Breast epithelium (tissue), 4 donors: ENCODE measurements around the gene TMEM212. TPM values are rescaled to one million over a fixed set of nuclear protein-coding genes. Genes with fewer than 3 reads are reported as not detected.
A peak's percentile ranks its signal among the peaks of the same experiment; 100 is the strongest.
"Not testable (repeated sequence)": the region's sequence is repeated elsewhere in the genome, so short reads cannot be mapped to it uniquely, and the experiment has no call there.

ENCODE experiments used
- DNase-seq, 2 donors: peaks; one replicate each; pipeline ENCODE4 v3.0.0-alpha.2; 2019; ENCODE audit warnings: low spot score in 2 of 2
- H3K27ac ChIP-seq, 2 donors: fragments of 200-600 bp; sonication (generic) in 1 of 2; one replicate each; pipeline ENCODE4 v1.5.1; 2016 to 2019; ENCODE audit warnings: mild to moderate bottlenecking in 1 of 2
- H3K27me3 ChIP-seq, 2 donors: fragments of 200-600 bp; sonication (generic) in 1 of 2; one replicate each; pipeline versions ENCODE4 v1.5.1 to v1.6.0; 2017 to 2019; ENCODE audit warnings: control low read depth in 1 of 2, mild to moderate bottlenecking in 1 of 2
- H3K36me3 ChIP-seq: fragments of 200-600 bp; one replicate; pipeline ENCODE4 v1.5.1; 2019
- H3K4me1 ChIP-seq, 2 donors: fragments of 200-600 bp; sonication (generic); one replicate each; pipeline ENCODE4 v1.5.1; 2016 to 2019; ENCODE audit warnings: control low read depth in 1 of 2
- H3K4me3 ChIP-seq, 3 donors: fragments of 200-600 bp; sonication (generic); 1 replicate in 2 of 3; 2 replicates in 1 of 3; pipeline ENCODE4 v1.5.1; 2016 to 2019; ENCODE audit warnings: mild to moderate bottlenecking in 3 of 3, moderate library complexity in 2 of 3
- H3K9me3 ChIP-seq, 2 donors: fragments of 200-600 bp; sonication (generic) in 1 of 2; one replicate each; pipeline ENCODE4 v1.5.1; 2016 to 2019; ENCODE audit warnings: control low read depth in 1 of 2
- CTCF ChIP-seq, 3 donors: fragments of 450-650 bp; IDR thresholded peaks; one replicate each; pipeline ENCODE4 v1.5.1; 2016 to 2017; ENCODE audit warnings: antibody characterized with exemption in 3 of 3, mild to moderate bottlenecking in 3 of 3, moderate library complexity in 3 of 3
- POLR2A ChIP-seq: fragments of 450-650 bp; IDR thresholded peaks from one replicate; pipeline ENCODE4 v1.6.1; 2016; ENCODE audit warnings: antibody characterized with exemption, mild to moderate bottlenecking, moderate library complexity
- POLR2AphosphoS5 ChIP-seq, 3 donors: sonication (generic); formaldehyde crosslinking; IDR thresholded peaks; one replicate each; pipeline ENCODE4 v1.6.1; 2017; ENCODE audit warnings: antibody characterized with exemption in 3 of 3
- intact Hi-C: fragments of 100-400 bp; cut with DNase I; formaldehyde crosslinking; loops from one replicate; pipeline ENCODE4 v1.15.1; 2023; ENCODE audit warnings: low total_unique reads
- total RNA-seq, 3 donors: library from RNA; depleted of rRNA; stranded (reverse); fragments of >200 nt; gene quantifications; one replicate each; pipeline ENCODE4 v1.1.0, GENCODE V29; 2016

TMEM212 gene
- total RNA-seq, 3 donors from 2014 or later, result 1.3 TPM; not detected in 2

- Histone ChIP-seq H3K27me3 (no peaks in the 10 kb centered on the region), H3K4me3 (peak overlapping the region in 2 of 3 donors; percentile 67 to 77), H3K4me1 (no peaks in the 10 kb centered on the region), H3K36me3 (no peaks in the 10 kb centered on the region), H3K9me3 (no peaks in the 10 kb centered on the region), H3K27ac (peak overlapping the region; percentile 93 to 94)
- DNase-seq, result no peak
- peak; percentile 44 to 82 (median 52) for TF ChIP-seq POLR2AphosphoS5 (IDR thresholded peaks at IDR 0.05)
- TF ChIP-seq CTCF (IDR thresholded peaks at IDR 0.05), result no peak
- TF ChIP-seq POLR2A, result no peak
- intact Hi-C loops, result no loop called here
These were observed 31.7 kb upstream of the TMEM212 start for GRCh38 chr3:171811295-171811912.

GRCh38 chr3:171811913-171812335 lies 31.2 kb upstream of the TMEM212 start:
- H3K4me3 ChIP-seq, result no peak overlapping the region
- intact Hi-C loops, result no loop called here
- H3K27me3 ChIP-seq, result no peaks in the 10 kb centered on the region
- H3K9me3 ChIP-seq, result no peaks in the 10 kb centered on the region
- no peaks in the 10 kb centered on the region for H3K36me3 ChIP-seq
- TF ChIP-seq POLR2AphosphoS5 (IDR thresholded peaks at IDR 0.05), result peak in 1 of 3 donors; percentile 69
- TF ChIP-seq CTCF (IDR thresholded peaks at IDR 0.05), result no peak
- TF ChIP-seq POLR2A, result no peak
- H3K4me1 ChIP-seq, result no peaks in the 10 kb centered on the region
- DNase-seq, result no peak
- H3K27ac ChIP-seq, result peak overlapping the region; percentile 71 to 94

GRCh38 chr3:171812811-171813210 lies 30.3 kb upstream of the TMEM212 start:
- intact Hi-C loops, result no loop called here
- Histone ChIP-seq H3K9me3 (no peaks in the 10 kb centered on the region), H3K27ac (peak overlapping the region in 1 of 2 donors; percentile 54), H3K27me3 (no peaks in the 10 kb centered on the region), H3K4me3 (no peak overlapping the region), H3K36me3 (no peaks in the 10 kb centered on the region), H3K4me1 (no peaks in the 10 kb centered on the region)
- no peak for TF ChIP-seq POLR2AphosphoS5 (IDR thresholded peaks at IDR 0.05)
- no peak for DNase-seq

GRCh38 chr3:171813278-171813896 lies 29.8 kb upstream of the TMEM212 start:
- peak overlapping the region; percentile 45 to 54 for H3K27ac ChIP-seq
- H3K4me3 ChIP-seq, result no peak overlapping the region
- no peak for TF ChIP-seq POLR2A
- H3K9me3 ChIP-seq, result no peaks in the 10 kb centered on the region
- no peaks in the 10 kb centered on the region for H3K27me3 ChIP-seq
- DNase-seq, result no peak
- intact Hi-C loops, result no loop called here
- no peaks in the 10 kb centered on the region for H3K36me3 ChIP-seq
- no peaks in the 10 kb centered on the region for H3K4me1 ChIP-seq

- DNase-seq, result no peak
- TF ChIP-seq POLR2AphosphoS5 (IDR thresholded peaks at IDR 0.05) (peak in 1 of 3 donors; percentile 16), CTCF (IDR thresholded peaks at IDR 0.05) (no peak)
- Histone ChIP-seq H3K27me3 (no peaks in the 10 kb centered on the region), H3K4me1 (no peaks in the 10 kb centered on the region), H3K9me3 (no peaks in the 10 kb centered on the region), H3K4me3 (no peak overlapping the region), H3K27ac (peak overlapping the region; percentile 45 to 54), H3K36me3 (no peaks in the 10 kb centered on the region)
- intact Hi-C loops, result no loop called here
These were observed 29.2 kb upstream of the TMEM212 start for GRCh38 chr3:171813897-171814460.

- H3K4me3 ChIP-seq, H3K4me1 ChIP-seq, H3K27me3 ChIP-seq, DNase-seq, H3K9me3 ChIP-seq, intact Hi-C loops, H3K36me3 ChIP-seq: not testable (repeated sequence)
- H3K27ac ChIP-seq, result peak overlapping the region; percentile 45 to 54
These were observed 28.5 kb upstream of the TMEM212 start for GRCh38 chr3:171814662-171815061.
